Spinal cord (tissue), 10 donors: ENCODE data around the gene THEM4. TPM values are rescaled to one million over a fixed set of nuclear protein-coding genes. Genes with fewer than 3 reads are reported as not detected.

Experiments
- DNase-seq, 6 donors: peaks; one replicate each; pipeline versions ENCODE4 v3.0.0 to v3.0.0-alpha.2; 2013 to 2015; ENCODE audit warnings: low spot score in 6 of 6, low read depth in 4 of 6
- H3K27ac ChIP-seq: one replicate; pipeline ENCODE4 v1.5.1; 2013; ENCODE audit warnings: low read depth, low read length, control low read depth
- H3K27me3 ChIP-seq: one replicate; pipeline ENCODE4 v1.6.1; 2013; ENCODE audit warnings: low read length; ENCODE audit not compliant: control insufficient read depth, insufficient read depth
- H3K36me3 ChIP-seq: one replicate; pipeline ENCODE4 v1.6.1; 2013; ENCODE audit warnings: low read length; ENCODE audit not compliant: control insufficient read depth, insufficient read depth
- H3K4me1 ChIP-seq: one replicate; pipeline ENCODE4 v1.6.1; 2013; ENCODE audit warnings: low read length; ENCODE audit not compliant: control insufficient read depth, insufficient read depth
- H3K4me3 ChIP-seq: one replicate; pipeline ENCODE4 v1.5.1; 2013; ENCODE audit warnings: low read depth, low read length, control low read depth
- H3K9me3 ChIP-seq: one replicate; pipeline ENCODE4 v1.6.1; 2013; ENCODE audit warnings: low read length; ENCODE audit not compliant: control insufficient read depth, insufficient read depth
- WGBS: methylation state at CpG from one replicate; pipeline ENCODE4 v1.1.5; 2013; ENCODE audit warnings: missing lambda C conversion rate; ENCODE audit not compliant: insufficient coverage; 5-methylcytosine and 5-hydroxymethylcytosine counted together
- polyA plus RNA-seq, 2 donors: library from polyadenylated mRNA; unstranded; fragments of 120-200 nt; gene quantifications; one replicate each; pipeline ENCODE4 v1.2.1, GENCODE V29; 2013; ENCODE audit not compliant: insufficient read length in 2 of 2
- total RNA-seq, 2 donors: library from RNA; depleted of rRNA in 1 of 2; stranded (reverse); fragments of 120-200 nt in 1 of 2; fragments of >200 nt in 1 of 2; gene quantifications; one replicate each; pipeline versions ENCODE4 v1.2.3 to v1.2.4, GENCODE V29; 2013 to 2014
- donor health status: healthy.

Gene THEM4
- total and polyA plus RNA-seq, 4 donors = 13.0 to 34.0 (median 21.3) TPM

DNA sequence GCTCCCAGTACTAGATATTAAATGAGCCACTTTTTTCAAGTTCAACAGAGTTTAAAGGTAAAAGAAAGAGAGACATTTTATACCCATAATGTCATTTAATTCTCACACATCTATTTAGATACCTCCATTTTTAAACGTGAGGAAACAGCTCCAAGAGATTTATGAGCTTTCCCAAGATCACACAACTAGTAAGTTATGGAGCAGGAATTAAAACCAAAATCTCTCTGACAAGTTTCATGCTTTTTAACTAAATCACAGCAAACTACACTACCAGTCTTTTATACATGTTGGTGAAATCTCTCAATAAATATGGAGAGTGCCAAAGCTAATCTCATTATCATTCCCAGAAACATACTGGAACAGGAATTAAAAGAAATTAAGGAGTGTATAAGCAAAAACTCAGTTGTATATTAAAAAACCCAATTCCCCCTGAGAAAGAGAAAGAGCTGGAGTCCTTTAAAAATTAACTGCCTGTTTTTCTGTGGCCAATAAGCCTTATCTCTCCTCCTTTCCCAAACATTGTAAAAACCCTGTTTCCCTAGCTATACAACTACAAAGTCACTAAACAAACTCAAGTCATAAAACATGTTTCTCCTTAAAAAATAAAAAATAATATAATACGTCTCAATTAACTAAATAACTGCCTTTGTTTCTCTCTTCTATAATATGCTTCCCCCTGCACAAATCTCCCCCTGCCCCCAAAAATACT is 26.7 kb upstream of the THEM4 start:
- no peak overlapping the region for H3K27ac ChIP-seq
- H3K36me3 ChIP-seq = no peaks in the 10 kb centered on the region
- no peaks in the 10 kb centered on the region for H3K4me1 ChIP-seq
- H3K27me3 ChIP-seq = peaks cover 2% of the 10 kb centered on the region
- no peaks in the 10 kb centered on the region for H3K9me3 ChIP-seq
- no peak overlapping the region for H3K4me3 ChIP-seq
- WGBS = 50% methylated on average over 2 of the region's 2 CpGs
- no peak for DNase-seq

DNA sequence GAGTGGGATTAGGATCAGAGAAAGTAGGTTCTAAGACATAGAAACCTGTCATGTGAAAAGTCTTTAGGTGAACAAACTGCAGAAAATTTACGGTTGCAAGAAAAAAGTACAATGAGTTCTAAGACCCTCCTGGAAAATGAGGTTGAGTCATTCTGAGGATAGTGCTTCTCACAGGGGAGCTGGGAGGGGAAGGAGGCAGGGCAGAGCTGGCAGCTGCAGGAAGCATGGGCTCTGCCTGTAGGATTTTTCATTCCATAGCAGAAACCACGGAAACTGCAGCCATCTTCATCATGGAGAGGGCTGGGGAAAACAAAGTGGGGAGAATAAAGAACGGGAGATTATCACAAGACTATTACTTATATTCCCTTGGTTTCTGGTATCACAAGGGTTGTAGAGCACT is 25.8 kb upstream of the THEM4 start:
- peak in 1 of 6 donors; percentile 23 for DNase-seq

DNA sequence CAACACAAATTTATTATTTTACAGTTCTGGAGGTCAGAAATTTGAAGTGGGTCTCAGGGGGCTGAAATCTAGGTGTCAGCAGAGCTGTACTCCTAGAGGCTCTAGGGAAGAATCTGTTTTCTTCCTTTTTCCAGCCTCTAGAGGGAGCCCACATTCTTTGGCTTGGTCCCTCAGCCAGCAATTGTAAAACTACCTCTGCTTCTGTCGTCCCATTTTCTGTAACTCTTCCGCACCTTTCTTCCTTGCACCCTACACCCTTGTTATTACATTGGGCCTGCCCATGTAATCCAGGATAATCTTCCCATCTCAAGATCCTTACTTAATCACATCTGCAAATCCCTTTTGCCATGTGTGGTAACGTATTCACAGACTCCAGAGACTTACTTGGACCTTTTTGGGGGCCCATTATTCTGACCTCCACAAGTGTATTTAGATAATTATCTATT is 24.8 kb upstream of the THEM4 start:
- Histone ChIP-seq H3K27me3 (peaks cover 2% of the 10 kb centered on the region), H3K9me3 (no peaks in the 10 kb centered on the region), H3K27ac (no peak overlapping the region), H3K4me1 (no peaks in the 10 kb centered on the region), H3K4me3 (no peak overlapping the region), H3K36me3 (no peaks in the 10 kb centered on the region)
- 9% methylated on average over 2 of the region's 3 CpGs for WGBS
- DNase-seq = peak in 5 of 6 donors; percentile 26 to 85 (median 36)

More for the DNA sequence above, 25.8 kb upstream of the THEM4 start:
- H3K27me3 ChIP-seq = peaks cover 2% of the 10 kb centered on the region
- WGBS = 27% methylated on average over 1 of the region's 3 CpGs
- no peaks in the 10 kb centered on the region for H3K9me3 ChIP-seq
- H3K36me3 ChIP-seq = no peaks in the 10 kb centered on the region
- H3K4me3 ChIP-seq = no peak overlapping the region
- no peaks in the 10 kb centered on the region for H3K4me1 ChIP-seq
- H3K27ac ChIP-seq = no peak overlapping the region

DNA sequence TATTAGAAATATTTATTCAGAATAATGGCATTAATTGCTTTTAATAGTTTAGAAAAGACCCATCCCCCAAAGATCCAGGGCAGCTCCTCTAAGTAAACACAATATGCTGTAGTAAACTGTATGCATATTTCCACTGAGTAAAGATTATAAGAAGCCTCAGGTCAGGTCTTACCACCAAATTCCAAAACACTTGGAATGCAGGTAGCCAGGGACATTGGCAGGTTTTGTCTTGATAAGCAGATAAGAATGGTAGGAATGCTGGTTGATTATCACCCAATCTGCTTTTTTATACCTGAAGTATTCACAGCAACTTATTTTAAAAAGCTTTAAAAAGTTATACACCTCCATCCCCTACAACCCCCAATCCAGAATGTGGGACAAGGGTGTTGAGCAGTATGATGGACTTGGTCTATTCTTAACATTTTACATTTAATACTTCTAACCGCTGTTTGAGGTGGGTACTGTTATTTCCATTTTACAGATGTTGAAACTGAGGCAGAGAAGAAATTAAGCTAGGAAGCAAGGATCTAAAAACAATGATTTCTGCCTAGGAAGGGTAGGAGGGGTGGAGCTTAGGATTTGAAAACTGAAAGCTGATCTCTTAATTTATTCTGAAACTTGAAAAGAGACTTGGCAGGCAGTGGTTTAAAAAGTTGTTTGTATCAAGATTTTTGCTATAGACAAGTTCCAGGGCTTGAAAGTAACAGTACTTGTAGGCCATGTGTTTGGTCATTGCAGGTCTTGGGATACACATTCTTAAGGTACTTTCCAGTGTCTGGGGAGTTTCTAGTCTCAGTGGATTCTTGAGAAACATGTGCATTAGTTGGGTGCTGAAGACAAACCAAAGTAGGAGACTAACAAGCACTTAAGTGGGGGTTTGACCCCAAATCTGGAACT is 15.6 kb upstream of the THEM4 start:
- DNase-seq = no peak
- no peaks in the 10 kb centered on the region for H3K4me1 ChIP-seq
- no CpG with 5 or more reads among the region's 1 CpG for WGBS
- no peaks in the 10 kb centered on the region for H3K9me3 ChIP-seq
- no peak overlapping the region for H3K4me3 ChIP-seq
- H3K36me3 ChIP-seq = no peaks in the 10 kb centered on the region
- H3K27ac ChIP-seq = no peak overlapping the region
- H3K27me3 ChIP-seq = no peaks in the 10 kb centered on the region

DNA sequence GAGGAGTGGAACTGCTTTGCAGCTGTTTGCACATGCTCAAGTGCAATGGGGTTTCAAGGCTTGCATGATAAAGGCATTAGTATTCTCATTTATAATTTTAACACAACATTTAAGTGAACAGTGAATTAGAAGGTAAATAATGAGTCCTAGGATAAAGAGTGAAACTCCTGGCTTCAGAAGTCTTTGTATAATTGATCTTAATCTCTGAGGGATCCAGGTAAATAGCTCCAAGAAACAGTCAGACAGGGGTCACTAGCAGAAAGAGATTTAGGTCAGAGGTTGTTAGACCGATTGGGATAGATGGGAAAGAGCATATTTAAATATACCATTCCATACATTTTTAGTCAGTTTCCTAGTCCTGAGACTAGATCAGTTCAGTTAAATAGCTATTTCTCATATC is 14.1 kb upstream of the THEM4 start:
- WGBS = no CpG with 5 or more reads among the region's 1 CpG
- no peaks in the 10 kb centered on the region for H3K36me3 ChIP-seq
- H3K4me1 ChIP-seq = no peaks in the 10 kb centered on the region
- H3K4me3 ChIP-seq = no peak overlapping the region
- DNase-seq = no peak
- no peaks in the 10 kb centered on the region for H3K9me3 ChIP-seq
- H3K27ac ChIP-seq = no peak overlapping the region
- H3K27me3 ChIP-seq = no peaks in the 10 kb centered on the region

DNA sequence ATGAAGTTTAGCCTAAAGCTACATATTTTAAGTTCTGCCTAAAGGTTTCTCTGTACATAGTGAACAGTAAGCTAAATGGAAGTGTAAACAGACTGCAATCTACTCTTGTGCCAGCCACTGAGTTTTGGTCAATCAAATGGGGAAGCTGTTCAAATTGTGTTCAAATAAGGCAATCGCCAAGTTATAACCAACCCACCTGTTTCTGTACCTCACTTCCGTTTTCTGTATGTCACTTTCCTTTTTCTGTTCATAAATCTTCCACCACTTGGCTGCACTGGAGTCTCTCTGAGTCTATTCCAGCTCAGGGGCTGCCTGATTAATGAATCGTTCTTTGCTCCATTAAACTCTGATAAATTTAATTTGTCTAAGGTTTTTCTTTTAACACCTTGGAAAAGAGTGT is 10.8 kb upstream of the THEM4 start:
- no peak for DNase-seq
- H3K27me3 ChIP-seq = no peaks in the 10 kb centered on the region
- H3K36me3 ChIP-seq = no peaks in the 10 kb centered on the region
- H3K27ac ChIP-seq = no peak overlapping the region
- H3K4me3 ChIP-seq = no peak overlapping the region
- H3K4me1 ChIP-seq = no peaks in the 10 kb centered on the region
- no peaks in the 10 kb centered on the region for H3K9me3 ChIP-seq
- 54% methylated on average over 2 of the region's 3 CpGs for WGBS

DNA sequence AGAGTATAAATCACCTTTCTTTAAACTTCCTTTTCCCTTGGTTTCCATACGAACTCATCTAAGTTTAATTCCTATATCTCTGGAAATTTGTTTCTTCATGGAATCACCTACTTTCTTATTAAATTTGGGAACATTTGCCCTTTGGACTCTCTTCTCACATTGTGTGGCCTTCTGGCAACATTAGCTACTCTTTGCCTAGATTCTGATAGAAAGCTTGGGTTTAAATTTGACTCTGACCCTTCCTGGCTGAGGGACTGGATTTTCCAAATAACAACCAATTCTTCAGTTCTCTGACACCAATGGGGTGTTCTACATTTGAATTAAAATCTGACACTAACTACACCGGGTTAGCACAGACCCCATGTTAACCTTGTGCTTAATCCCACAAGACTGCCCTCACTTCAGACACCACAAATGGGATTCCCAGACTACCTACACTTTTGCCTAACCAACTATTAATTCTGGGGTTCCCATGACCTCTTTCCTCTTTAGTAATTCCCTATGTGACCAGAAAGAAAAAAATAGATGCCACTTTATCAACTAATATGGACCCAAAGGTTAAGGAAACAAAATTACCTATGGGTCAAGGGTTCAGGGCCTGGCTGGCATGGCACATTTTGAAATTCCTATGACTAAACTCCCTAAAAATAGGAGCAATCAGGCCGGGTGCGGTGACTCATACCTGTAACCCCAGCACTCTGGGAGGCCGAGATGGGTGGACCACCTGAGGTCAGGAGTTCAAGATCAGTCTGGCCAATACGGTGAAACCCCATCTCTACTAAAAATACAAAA is 9.7 kb upstream of the THEM4 start:
- Histone ChIP-seq H3K4me1 (no peaks in the 10 kb centered on the region), H3K9me3 (no peaks in the 10 kb centered on the region), H3K4me3 (no peak overlapping the region), H3K27ac (no peak overlapping the region), H3K27me3 (no peaks in the 10 kb centered on the region), H3K36me3 (no peaks in the 10 kb centered on the region)
- WGBS = 59% methylated on average over 2 of the region's 6 CpGs
- no peak for DNase-seq

DNA sequence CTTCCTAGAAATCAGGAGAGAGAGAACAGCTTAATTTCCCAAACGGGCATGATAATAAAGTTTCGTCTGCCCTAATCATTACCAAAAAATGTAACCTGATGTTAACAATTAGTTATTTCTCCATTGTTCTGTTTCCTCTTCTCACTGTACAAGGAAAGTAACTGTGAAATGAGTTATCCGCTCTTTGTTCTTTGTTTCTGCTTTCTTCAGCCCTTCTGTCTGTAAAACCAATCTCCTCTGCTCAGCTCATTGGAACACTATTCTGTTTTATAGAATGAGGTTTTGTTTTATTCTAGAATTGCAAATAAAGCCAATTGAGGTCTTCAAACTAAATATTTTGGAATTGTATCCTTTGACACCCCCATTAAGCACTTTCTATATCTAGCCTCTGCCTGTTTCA is 8.8 kb upstream of the THEM4 start:
- no peaks in the 10 kb centered on the region for H3K9me3 ChIP-seq
- H3K4me1 ChIP-seq = no peaks in the 10 kb centered on the region
- no peak for DNase-seq
- H3K27ac ChIP-seq = no peak overlapping the region
- H3K4me3 ChIP-seq = no peak overlapping the region
- WGBS = no CpG with 5 or more reads among the region's 3 CpGs
- H3K36me3 ChIP-seq = no peaks in the 10 kb centered on the region
- no peaks in the 10 kb centered on the region for H3K27me3 ChIP-seq

DNA sequence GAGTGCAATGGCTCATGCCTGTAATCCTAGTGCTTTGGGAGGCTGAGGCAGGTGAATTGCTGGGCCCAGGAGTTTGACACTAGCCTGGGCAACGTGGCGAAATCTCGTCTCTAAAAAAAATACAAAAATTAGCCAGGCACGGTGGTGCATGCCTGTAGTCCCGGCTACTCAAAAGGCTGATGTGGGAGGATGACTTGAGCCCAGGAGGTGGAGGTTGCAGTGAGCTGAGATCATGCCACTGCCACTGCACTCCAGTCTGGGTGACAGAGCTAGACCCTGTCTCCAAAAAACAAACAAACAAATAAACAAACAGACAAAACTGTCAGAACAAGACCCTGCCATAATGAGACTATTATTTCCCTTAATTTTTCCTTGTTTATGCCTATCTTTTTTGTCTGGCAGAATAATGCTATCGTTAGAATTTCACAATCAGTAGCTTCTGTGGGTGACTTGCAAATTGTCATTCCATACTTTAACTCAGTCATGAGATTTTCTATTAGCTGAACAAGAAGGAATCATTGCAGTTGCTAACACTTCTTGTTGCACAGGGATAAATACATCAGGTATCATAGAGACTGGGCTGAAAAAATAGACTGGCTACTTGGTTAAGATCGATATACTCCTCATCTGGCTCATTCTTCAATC is 7.5 kb upstream of the THEM4 start:
- no peak overlapping the region for H3K27ac ChIP-seq
- WGBS = 94% methylated on average over 6 of the region's 7 CpGs
- no peak for DNase-seq

More for the DNA sequence above, 7.5 kb upstream of the THEM4 start:
- Histone ChIP-seq H3K4me1 (no peaks in the 10 kb centered on the region), H3K4me3 (no peak overlapping the region), H3K36me3 (no peaks in the 10 kb centered on the region), H3K9me3 (no peaks in the 10 kb centered on the region), H3K27me3 (no peaks in the 10 kb centered on the region)
